ENCODE results near the gene OR51F2. TPM values are rescaled to one million over a fixed set of nuclear protein-coding genes. Genes with fewer than 3 reads are reported as not detected.
A peak's percentile ranks its signal among the peaks of the same experiment; 100 is the strongest.

OR51F2 gene
- total RNA-seq, 1 donor, result not detected

- Histone ChIP-seq H3K27ac (ENCODE audit: low read depth, low read length) (no peak overlapping the region), H3K4me1 (ENCODE audit: insufficient read depth, low read length) (no peaks in the 10 kb centered on the region), H3K36me3 (ENCODE audit: insufficient read depth, low read length) (no peaks in the 10 kb centered on the region), H3K4me2 (ENCODE audit: insufficient read depth, low read length) (no peak overlapping the region), H3K27me3 (ENCODE audit: insufficient read depth, low read length) (no peaks in the 10 kb centered on the region), H3K4me3 (ENCODE audit: insufficient read depth, low read length) (no peak overlapping the region), H4K20me1 (ENCODE audit: insufficient read depth, low read length) (no peaks in the 10 kb centered on the region), H3K9me3 (ENCODE audit: low read depth, low read length) (no peaks in the 10 kb centered on the region), H2AFZ (ENCODE audit: low read length) (no peak overlapping the region), H3K79me2 (ENCODE audit: insufficient read depth, low read length) (no peaks in the 10 kb centered on the region)
- DNase-seq (ENCODE audit: insufficient read length, low spot score, missing footprints), result no peak
- peak; percentile 12 for TF ChIP-seq CTCF (IDR thresholded peaks at IDR 0.05; ENCODE audit: extremely low read depth, low read depth, low read length)
Observed at GRCh38 chr11:4826425-4826824, 5.3 kb downstream of the OR51F2 start.

- TF ChIP-seq CTCF (IDR thresholded peaks at IDR 0.05; ENCODE audit: extremely low read depth, low read depth, low read length), result no peak
- H3K4me2 ChIP-seq (ENCODE audit: insufficient read depth, low read length), result no peak overlapping the region
- H3K4me3 ChIP-seq (ENCODE audit: insufficient read depth, low read length), result no peak overlapping the region
- H3K27ac ChIP-seq (ENCODE audit: low read depth, low read length), result no peak overlapping the region
- H4K20me1 ChIP-seq (ENCODE audit: insufficient read depth, low read length), result no peaks in the 10 kb centered on the region
- H3K36me3 ChIP-seq (ENCODE audit: insufficient read depth, low read length), result no peaks in the 10 kb centered on the region
- H2AFZ ChIP-seq (ENCODE audit: low read length), result no peak overlapping the region
- H3K9me3 ChIP-seq (ENCODE audit: low read depth, low read length), result no peaks in the 10 kb centered on the region
- DNase-seq (ENCODE audit: insufficient read length, low spot score, missing footprints), result no peak
- no peaks in the 10 kb centered on the region for H3K4me1 ChIP-seq (ENCODE audit: insufficient read depth, low read length)
- no peaks in the 10 kb centered on the region for H3K27me3 ChIP-seq (ENCODE audit: insufficient read depth, low read length)
- H3K79me2 ChIP-seq (ENCODE audit: insufficient read depth, low read length), result no peaks in the 10 kb centered on the region
Observed at GRCh38 chr11:4830346-4830745, 9.2 kb downstream of the OR51F2 start.

GRCh38 chr11:4830909-4831308 lies 9.8 kb downstream of the OR51F2 start:
- Histone ChIP-seq H3K9me3 (ENCODE audit: low read depth, low read length) (no peaks in the 10 kb centered on the region), H3K36me3 (ENCODE audit: insufficient read depth, low read length) (no peaks in the 10 kb centered on the region), H2AFZ (ENCODE audit: low read length) (no peak overlapping the region), H3K27me3 (ENCODE audit: insufficient read depth, low read length) (no peaks in the 10 kb centered on the region), H3K4me3 (ENCODE audit: insufficient read depth, low read length) (no peak overlapping the region), H3K4me2 (ENCODE audit: insufficient read depth, low read length) (no peak overlapping the region), H3K79me2 (ENCODE audit: insufficient read depth, low read length) (no peaks in the 10 kb centered on the region), H4K20me1 (ENCODE audit: insufficient read depth, low read length) (no peaks in the 10 kb centered on the region), H3K27ac (ENCODE audit: low read depth, low read length) (no peak overlapping the region), H3K4me1 (ENCODE audit: insufficient read depth, low read length) (no peaks in the 10 kb centered on the region)
- TF ChIP-seq CTCF (IDR thresholded peaks at IDR 0.05; ENCODE audit: extremely low read depth, low read depth, low read length), result no peak
- no peak for DNase-seq (ENCODE audit: insufficient read length, low spot score, missing footprints)

- no peaks in the 10 kb centered on the region for H3K36me3 ChIP-seq (ENCODE audit: insufficient read depth, low read length)
- H2AFZ ChIP-seq (ENCODE audit: low read length), result no peak overlapping the region
- no peaks in the 10 kb centered on the region for H3K4me1 ChIP-seq (ENCODE audit: insufficient read depth, low read length)
- TF ChIP-seq CTCF (IDR thresholded peaks at IDR 0.05; ENCODE audit: extremely low read depth, low read depth, low read length), result no peak
- H3K9me3 ChIP-seq (ENCODE audit: low read depth, low read length), result no peaks in the 10 kb centered on the region
- H3K4me3 ChIP-seq (ENCODE audit: insufficient read depth, low read length), result no peak overlapping the region
- H4K20me1 ChIP-seq (ENCODE audit: insufficient read depth, low read length), result no peaks in the 10 kb centered on the region
- DNase-seq (ENCODE audit: insufficient read length, low spot score, missing footprints), result no peak
- no peaks in the 10 kb centered on the region for H3K27me3 ChIP-seq (ENCODE audit: insufficient read depth, low read length)
- H3K27ac ChIP-seq (ENCODE audit: low read depth, low read length), result no peak overlapping the region
- no peaks in the 10 kb centered on the region for H3K79me2 ChIP-seq (ENCODE audit: insufficient read depth, low read length)
- no peak overlapping the region for H3K4me2 ChIP-seq (ENCODE audit: insufficient read depth, low read length)
Observed at GRCh38 chr11:4839851-4840549, 18.9 kb downstream of the OR51F2 start.

Measured in osteoblast (primary cell).